Muscle of arm (tissue), 14 donors: ENCODE measurements around the gene SMIM10L2A. TPM values are rescaled to one million over a fixed set of nuclear protein-coding genes. Genes with fewer than 3 reads are reported as not detected.
"Not testable (repeated sequence)": the region's sequence is repeated elsewhere in the genome, so short reads cannot be mapped to it uniquely, and the experiment has no call there.

Experiments
- DNase-seq: peaks from one replicate; pipeline ENCODE4 v3.0.0-alpha.2; 2013
- long read RNA-seq, 11 donors: transcript quantifications; one replicate each; lab custom pipeline, GENCODE V29; 2026
- polyA plus RNA-seq, 12 donors: library from polyadenylated mRNA; unstranded; fragments of 120-200 nt; gene quantifications; one replicate each; pipeline ENCODE4 v1.2.1, GENCODE V29; 2013; ENCODE audit not compliant: insufficient read length in 12 of 12

SMIM10L2A gene
- polyA plus RNA-seq = 1 to 10 TPM in 11 of 12 donors, not detected in 1; 1.9 to 4.5 (median 2.4) TPM
- long read RNA-seq, donor 1, full-length matches to known transcripts = 1 of 1 reads
- long read RNA-seq, donor 1, partial matches to known transcripts = 0 of 1 reads
- long read RNA-seq, donor 1, other reads (novel, unspliced or antisense) = 0 of 1 reads
- long read RNA-seq, donor 2, full-length matches to known transcripts = 1 of 1 reads
- long read RNA-seq, donor 2, partial matches to known transcripts = 0 of 1 reads
- long read RNA-seq, donor 2, other reads (novel, unspliced or antisense) = 0 of 1 reads
- long read RNA-seq, donor 3 = 0 reads
- long read RNA-seq, donor 4, full-length matches to known transcripts = 1 of 1 reads
- long read RNA-seq, donor 4, partial matches to known transcripts = 0 of 1 reads
- long read RNA-seq, donor 4, other reads (novel, unspliced or antisense) = 0 of 1 reads
- long read RNA-seq, donor 5, full-length matches to known transcripts = 1 of 1 reads
- long read RNA-seq, donor 5, partial matches to known transcripts = 0 of 1 reads
- long read RNA-seq, donor 5, other reads (novel, unspliced or antisense) = 0 of 1 reads
- long read RNA-seq, donor 6 = 0 reads
- long read RNA-seq, donor 7 = 0 reads
- long read RNA-seq, donor 8 = 0 reads
- long read RNA-seq, donor 9 = 0 reads
- long read RNA-seq, donor 10, full-length matches to known transcripts = 1 of 1 reads
- long read RNA-seq, donor 10, partial matches to known transcripts = 0 of 1 reads
- long read RNA-seq, donor 10, other reads (novel, unspliced or antisense) = 0 of 1 reads
- long read RNA-seq, donor 11 = 0 reads

GRCh38 chrX:135421932-135422809 lies at the start of gene SMIM10L2A:
TSS of gene SMIM10L2A (plus strand) at chrX:135421944. CDS start at chrX:135422132, 188 bp downstream.
- no peak for DNase-seq

DNA sequence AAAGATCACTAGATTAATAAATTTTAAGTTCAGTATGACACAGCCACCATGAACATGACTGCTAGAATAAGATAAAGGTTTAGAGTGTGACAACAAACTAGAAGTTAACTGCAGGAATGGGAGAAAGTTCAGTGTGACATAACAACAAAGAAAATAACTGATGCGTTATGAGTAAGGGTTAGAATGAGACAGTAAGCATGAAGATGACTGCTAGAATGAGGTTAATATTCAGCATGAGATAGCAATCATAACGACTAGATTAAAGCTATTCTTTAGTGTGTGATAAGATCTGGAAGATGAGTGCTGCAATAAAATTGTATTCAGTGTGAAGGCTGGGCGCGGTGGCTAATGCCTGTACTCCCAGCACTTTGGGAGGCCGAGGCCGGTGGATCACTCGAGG lies 48.4 kb upstream of the SMIM10L2A start:
- DNase-seq = no peak

GRCh38 chrX:135382260-135382659 lies 39.5 kb upstream of the SMIM10L2A start:
- no peak for DNase-seq

- no peak for DNase-seq
Measured at GRCh38 chrX:135383249-135383648, 38.5 kb upstream of the SMIM10L2A start.

- DNase-seq = no peak
Measured at GRCh38 chrX:135384161-135384836, 37.4 kb upstream of the SMIM10L2A start.

GRCh38 chrX:135388841-135389240 lies 32.9 kb upstream of the SMIM10L2A start:
- no peak for DNase-seq

- DNase-seq = no peak
Measured at GRCh38 chrX:135389243-135389642, 32.5 kb upstream of the SMIM10L2A start.

DNA sequence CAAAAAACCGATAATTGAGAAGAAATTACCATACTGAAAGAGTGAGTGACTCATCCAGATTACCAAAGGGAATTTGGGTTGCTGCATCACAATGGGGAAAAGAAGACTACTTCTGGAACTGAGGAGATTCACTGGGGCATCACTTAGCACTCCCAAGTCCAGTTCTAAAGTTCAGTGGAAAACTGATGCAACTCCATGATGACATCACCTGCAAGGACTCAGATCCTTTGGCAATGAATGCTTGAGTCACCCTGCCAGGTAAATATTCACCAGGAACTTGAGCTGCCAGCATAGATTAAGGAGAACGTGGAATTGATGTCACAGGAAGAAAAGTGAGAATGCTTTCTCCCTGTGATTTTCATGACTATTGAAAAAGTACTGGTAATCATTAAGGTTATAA lies 32.0 kb upstream of the SMIM10L2A start:
- no peak for DNase-seq

GRCh38 chrX:135391734-135392133 lies 30.0 kb upstream of the SMIM10L2A start:
- no peak for DNase-seq

DNA sequence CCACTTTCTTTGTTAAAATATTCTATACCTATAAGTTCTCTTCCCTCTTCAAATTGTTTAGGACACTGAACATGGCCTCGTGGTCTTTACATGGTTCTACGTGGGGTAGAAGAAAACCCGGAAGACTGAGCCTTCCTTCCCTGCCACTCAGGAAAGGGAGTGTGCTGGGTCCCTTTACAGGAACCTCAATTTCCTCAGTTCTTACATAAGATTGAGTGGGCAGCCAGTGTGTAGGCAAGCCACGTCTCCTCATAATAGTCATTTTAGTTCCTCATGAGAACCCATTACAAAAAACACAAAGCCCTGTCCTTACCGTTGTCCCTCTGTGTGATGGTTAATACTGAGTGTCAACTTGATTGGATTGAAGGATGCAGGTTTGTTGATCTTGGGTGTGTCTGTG lies 28.7 kb upstream of the SMIM10L2A start:
- DNase-seq = no peak

DNA sequence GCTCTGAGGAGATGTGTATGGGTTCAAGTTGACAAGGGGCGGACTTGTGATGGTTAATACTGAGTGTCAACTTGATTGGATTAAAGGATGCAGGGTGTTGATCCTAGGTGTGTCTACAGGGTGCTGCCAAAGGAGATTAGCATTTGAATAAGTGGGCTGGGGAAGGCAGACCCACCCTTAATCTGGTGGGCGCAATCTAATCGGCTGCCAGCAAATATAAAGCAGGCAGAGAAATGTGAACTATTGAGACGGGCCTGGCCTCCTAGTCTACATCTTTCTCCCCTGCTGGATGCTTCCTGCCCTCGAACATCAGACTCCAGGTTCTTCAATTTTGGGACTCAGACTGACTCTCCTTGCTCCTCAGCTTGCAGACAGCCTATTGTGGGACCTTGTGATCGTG lies 26.7 kb upstream of the SMIM10L2A start:
- no peak for DNase-seq

DNA sequence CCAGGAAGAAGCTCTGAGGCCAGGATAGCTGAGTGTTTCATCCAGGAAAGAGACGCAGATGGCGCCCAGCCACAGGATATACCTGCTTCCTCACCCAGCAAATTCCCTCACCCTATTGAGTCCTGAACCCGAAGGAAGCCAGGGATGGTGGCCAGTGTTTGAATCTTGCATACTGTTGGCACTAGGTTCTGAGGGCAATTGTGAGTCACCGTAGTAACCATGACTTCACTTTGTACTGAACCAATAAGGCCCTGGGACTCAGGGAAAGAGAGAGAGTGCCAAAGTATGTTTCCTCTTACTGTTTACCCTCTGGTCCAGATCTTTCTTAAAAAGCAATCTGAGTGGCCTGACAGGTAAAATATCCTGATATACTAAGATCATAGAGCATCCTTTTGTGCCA lies 25.6 kb upstream of the SMIM10L2A start:
- no peak for DNase-seq

- no peak for DNase-seq
Measured at GRCh38 chrX:135396566-135396965, 25.2 kb upstream of the SMIM10L2A start.

- no peak for DNase-seq
Measured at GRCh38 chrX:135397652-135398051, 24.1 kb upstream of the SMIM10L2A start.

- no peak for DNase-seq
Measured at GRCh38 chrX:135403374-135403773, 18.4 kb upstream of the SMIM10L2A start.

- not testable (repeated sequence) for DNase-seq
Measured at GRCh38 chrX:135406428-135406827, 15.3 kb upstream of the SMIM10L2A start.

DNA sequence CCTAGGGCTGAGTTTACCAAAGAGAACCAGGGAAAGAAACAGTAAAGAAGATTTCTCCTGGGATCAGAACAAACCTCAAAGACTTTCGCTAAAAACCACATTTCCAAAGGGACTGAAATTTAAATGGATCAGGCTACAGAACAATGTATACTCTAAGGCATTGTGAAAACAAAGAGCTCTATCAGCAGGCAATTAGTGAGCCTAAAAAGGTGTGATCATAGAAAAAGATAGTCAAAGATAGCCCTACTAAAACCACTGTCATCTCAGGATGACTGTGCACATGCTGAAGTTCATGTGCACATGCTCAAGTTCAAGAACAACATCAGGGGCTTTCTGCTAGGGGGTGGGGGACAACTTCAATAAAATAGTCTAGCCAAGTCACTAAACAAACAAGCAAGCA lies 12.9 kb upstream of the SMIM10L2A start:
- no peak for DNase-seq

- no peak for DNase-seq
Measured at GRCh38 chrX:135410861-135411627, 10.7 kb upstream of the SMIM10L2A start.

- DNase-seq = no peak
Measured at GRCh38 chrX:135411893-135412292, 9.9 kb upstream of the SMIM10L2A start.

DNA sequence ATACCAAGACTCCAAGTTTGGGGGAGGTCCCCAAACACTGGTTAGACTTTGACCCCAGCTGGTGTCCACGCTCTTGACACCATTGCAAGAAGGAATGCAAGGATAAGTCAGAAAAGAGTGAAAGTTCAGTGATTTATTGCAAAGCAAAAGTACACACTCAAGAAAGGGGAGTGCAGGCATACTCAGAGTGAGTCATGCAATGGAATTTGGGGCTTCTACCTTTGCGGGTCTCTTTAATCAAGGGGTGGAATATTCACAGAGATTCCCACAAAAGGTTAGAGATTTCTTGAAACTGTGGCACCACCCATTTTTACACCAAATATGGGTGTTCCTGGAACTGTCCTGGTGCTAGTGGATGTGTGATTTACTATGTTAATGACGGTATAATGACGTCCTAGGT lies 5.2 kb upstream of the SMIM10L2A start:
- no peak for DNase-seq

DNA sequence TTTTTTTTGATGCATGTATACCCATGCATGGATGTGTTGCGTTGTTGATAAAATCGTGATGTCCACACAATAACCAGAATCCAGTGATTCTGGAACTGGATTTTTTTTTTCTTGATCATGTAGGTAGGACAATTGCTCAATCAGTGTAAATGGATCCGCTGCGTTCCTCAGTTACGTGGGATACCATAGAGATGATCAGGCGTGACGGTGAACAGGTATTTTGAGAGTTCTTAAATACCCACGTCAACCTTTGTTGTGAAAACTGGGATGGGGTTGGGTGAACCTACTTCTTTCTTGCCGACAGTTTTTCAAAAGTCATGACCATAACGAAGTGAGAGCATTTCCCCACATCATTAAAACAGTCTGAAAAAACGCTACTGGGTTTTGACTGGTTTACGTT lies 913 bp upstream of the SMIM10L2A start:
- DNase-seq = no peak
